ENCODE results near the gene MEGF6.

GRCh38 chr1:3452866-3453175 lies 158.5 kb downstream of the MEGF6 start:
- TF ChIP-seq, protein P1, sequence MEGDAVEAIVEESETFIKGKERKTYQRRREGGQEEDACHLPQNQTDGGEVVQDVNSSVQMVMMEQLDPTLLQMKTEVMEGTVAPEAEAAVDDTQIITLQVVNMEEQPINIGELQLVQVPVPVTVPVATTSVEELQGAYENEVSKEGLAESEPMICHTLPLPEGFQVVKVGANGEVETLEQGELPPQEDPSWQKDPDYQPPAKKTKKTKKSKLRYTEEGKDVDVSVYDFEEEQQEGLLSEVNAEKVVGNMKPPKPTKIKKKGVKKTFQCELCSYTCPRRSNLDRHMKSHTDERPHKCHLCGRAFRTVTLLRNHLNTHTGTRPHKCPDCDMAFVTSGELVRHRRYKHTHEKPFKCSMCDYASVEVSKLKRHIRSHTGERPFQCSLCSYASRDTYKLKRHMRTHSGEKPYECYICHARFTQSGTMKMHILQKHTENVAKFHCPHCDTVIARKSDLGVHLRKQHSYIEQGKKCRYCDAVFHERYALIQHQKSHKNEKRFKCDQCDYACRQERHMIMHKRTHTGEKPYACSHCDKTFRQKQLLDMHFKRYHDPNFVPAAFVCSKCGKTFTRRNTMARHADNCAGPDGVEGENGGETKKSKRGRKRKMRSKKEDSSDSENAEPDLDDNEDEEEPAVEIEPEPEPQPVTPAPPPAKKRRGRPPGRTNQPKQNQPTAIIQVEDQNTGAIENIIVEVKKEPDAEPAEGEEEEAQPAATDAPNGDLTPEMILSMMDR (IDR thresholded peaks at IDR 0.05): no peak
- no peak for TF ChIP-seq POLR2A (IDR thresholded peaks at IDR 0.05)

All from body of pancreas (tissue), 4 donors.